SK-N-SH (cell line): ENCODE results near the gene EIF2B5. TPM values are rescaled to one million over a fixed set of nuclear protein-coding genes. Genes with fewer than 3 reads are reported as not detected.

Source experiments
- CTCF ChIA-PET: fragments of 300-600, 350-600 bp; formaldehyde crosslinking; extraction: SDS; loops from one replicate; lab custom pipeline; 2021; lab: Yijun Ruan, JAX
- POLR2A ChIA-PET: fragments of 350-600 bp; sonication (Branson Sonifier 250); formaldehyde crosslinking; extraction: SDS; loops from one replicate; lab custom pipeline; 2020; ENCODE audit warnings: antibody characterized with exemption, inconsistent platforms; lab: Yijun Ruan, JAX
- DNase-seq: peaks from one replicate; pipeline ENCODE4 v3.0.0; 2012
- H2AFZ ChIP-seq: fragments of 200-600 bp; sonication (generic); 2 replicates; pipeline ENCODE4 v1.8.1; 2016; ENCODE audit warnings: antibody characterized with exemption, mild to moderate bottlenecking, low read depth
- H3F3A ChIP-seq: fragments of 200-600 bp; sonication (generic); replicated peaks from 2 replicates; pipeline ENCODE3; 2016; ENCODE audit warnings: antibody characterized with exemption, mild to moderate bottlenecking; ENCODE audit not compliant: insufficient read depth
- H3K27ac ChIP-seq, 2 experiments: fragments of 200-500 bp in 1 of 2; fragments of 200-600 bp in 1 of 2; sonication (Bioruptor generic) in 1 of 2; sonication (generic), shearing (Covaris generic) in 1 of 2; 2 replicates each; pipeline versions ENCODE4 v1.5.1 to v1.6.1; 2014 to 2016; ENCODE audit warnings: low read depth in 2 of 2, inconsistent platforms in 1 of 2, low read length in 1 of 2, mild to moderate bottlenecking in 1 of 2, mixed read lengths in 1 of 2
- H3K27me3 ChIP-seq: fragments of 200-600 bp; sonication (generic), shearing (Covaris generic); 2 replicates; pipeline ENCODE4 v1.6.1; 2016; ENCODE audit warnings: mixed run types; ENCODE audit not compliant: insufficient read depth
- H3K36me3 ChIP-seq, 2 experiments: fragments of 200-500 bp in 1 of 2; fragments of 200-600 bp in 1 of 2; sonication (Bioruptor generic) in 1 of 2; sonication (generic) in 1 of 2; replicated peaks in 1 of 2; 2 replicates each; pipeline versions ENCODE3 to v1.5.1; 2014 to 2016; ENCODE audit warnings: low read length in 1 of 2, mild to moderate bottlenecking in 1 of 2; ENCODE audit not compliant: insufficient read depth in 2 of 2, control insufficient read depth in 1 of 2
- H3K4me1 ChIP-seq, 2 experiments: fragments of 200-500 bp in 1 of 2; fragments of 200-600 bp in 1 of 2; sonication (Bioruptor generic) in 1 of 2; sonication (generic), shearing (Covaris generic) in 1 of 2; 2 replicates each; pipeline versions ENCODE4 v1.5.1 to v1.6.1; 2014 to 2016; ENCODE audit warnings: low read depth in 1 of 2, low read length in 1 of 2, mixed run types in 1 of 2; ENCODE audit not compliant: insufficient read depth in 2 of 2, control insufficient read depth in 1 of 2
- H3K4me2 ChIP-seq: fragments of 200-600 bp; sonication (generic), shearing (Covaris generic); 2 replicates; pipeline ENCODE4 v1.6.1; 2017; ENCODE audit warnings: mixed run types
- H3K4me3 ChIP-seq, 2 experiments: fragments of 200-500 bp in 1 of 2; fragments of 200-600 bp in 1 of 2; sonication (Bioruptor generic) in 1 of 2; sonication (generic), shearing (Covaris generic) in 1 of 2; 2 replicates each; pipeline versions ENCODE4 v1.5.1 to v1.8.1; 2014 to 2016; ENCODE audit warnings: low read depth in 2 of 2, inconsistent platforms in 1 of 2, low read length in 1 of 2, mild to moderate bottlenecking in 1 of 2, mixed read lengths in 1 of 2, moderate library complexity in 1 of 2
- H3K79me2 ChIP-seq: fragments of 200-600 bp; sonication (generic); 2 replicates; pipeline ENCODE4 v1.8.1; 2017; ENCODE audit warnings: mild to moderate bottlenecking; ENCODE audit not compliant: insufficient read depth
- H3K9ac ChIP-seq: fragments of 200-600 bp; sonication (generic); 2 replicates; pipeline ENCODE4 v1.6.1; 2017; ENCODE audit warnings: mixed run types
- H3K9me2 ChIP-seq: fragments of 200-600 bp; sonication (generic); 2 replicates; pipeline ENCODE4 v1.6.1; 2017; ENCODE audit warnings: mixed run types
- H3K9me3 ChIP-seq: fragments of 200-600 bp; sonication (generic); 2 replicates; pipeline ENCODE4 v1.6.1; 2017; ENCODE audit warnings: mixed run types, mild to moderate bottlenecking, moderate library complexity
- H4K20me1 ChIP-seq: fragments of 200-600 bp; sonication (generic); 2 replicates; pipeline ENCODE4 v1.6.1; 2017; ENCODE audit warnings: mild to moderate bottlenecking, mixed run types; ENCODE audit not compliant: insufficient read depth
- CTCF ChIP-seq: fragments of 200-600 bp; sonication (generic); IDR thresholded peaks from 2 replicates; pipeline ENCODE4 v1.6.1; 2017; ENCODE audit warnings: antibody characterized with exemption, mild to moderate bottlenecking, moderate library complexity
- GABPA ChIP-seq: IDR thresholded peaks from 2 replicates; pipeline ENCODE4 v1.4.0; 2012; ENCODE audit warnings: low read depth, mild to moderate bottlenecking
- MAX ChIP-seq: IDR thresholded peaks from 2 replicates; pipeline ENCODE4 v1.4.0; 2012; ENCODE audit warnings: low read depth
- MEF2A ChIP-seq: IDR thresholded peaks from 2 replicates; pipeline ENCODE4 v1.4.0; 2012; ENCODE audit warnings: low read depth, borderline replicate concordance
- MXI1 ChIP-seq: IDR thresholded peaks from 2 replicates; pipeline ENCODE4 v1.6.1; 2012; ENCODE audit warnings: mild to moderate bottlenecking, low read depth, low read length, improper control_type of control experiment
- POLR2AphosphoS5 ChIP-seq: IDR thresholded peaks from 2 replicates; pipeline ENCODE4 v1.6.1; 2012; ENCODE audit warnings: low read depth, low read length
- RAD21 ChIP-seq: IDR thresholded peaks from 2 replicates; pipeline ENCODE4 v1.6.1; 2012; ENCODE audit warnings: mild to moderate bottlenecking, low read length
- RXRA ChIP-seq: IDR thresholded peaks from 2 replicates; pipeline ENCODE4 v1.4.0; 2012; ENCODE audit warnings: low read depth, mild to moderate bottlenecking, borderline replicate concordance
- SIN3A ChIP-seq: IDR thresholded peaks from 2 replicates; pipeline ENCODE4 v1.6.1; 2012; ENCODE audit warnings: low read depth, mild to moderate bottlenecking, low read length, moderate library complexity, borderline replicate concordance
- SMC3 ChIP-seq: IDR thresholded peaks from 2 replicates; pipeline ENCODE4 v1.6.1; 2012; ENCODE audit warnings: low read depth, low read length, improper control_type of control experiment
- TEAD4 ChIP-seq: IDR thresholded peaks from 2 replicates; pipeline ENCODE4 v1.4.0; 2012; ENCODE audit warnings: mild to moderate bottlenecking, borderline replicate concordance; ENCODE audit not compliant: insufficient read depth
- YY1 ChIP-seq: IDR thresholded peaks from 2 replicates; pipeline ENCODE4 v1.4.0; 2012; ENCODE audit warnings: low read depth, mild to moderate bottlenecking
- ZBTB33 ChIP-seq: IDR thresholded peaks from 2 replicates; pipeline ENCODE4 v1.4.0; 2012; ENCODE audit warnings: low read depth, borderline replicate concordance
- WGBS: methylation state at CpG from one replicate; pipeline ENCODE4 v1.1.6; 2017; ENCODE audit warnings: low lambda C conversion rate; 5-methylcytosine and 5-hydroxymethylcytosine counted together
- polyA plus RNA-seq, 3 experiments: library from polyadenylated mRNA; depleted of rRNA; stranded (reverse); fragments of >200 nt; gene quantifications; 2 replicates each; pipeline ENCODE4 v1.2.3, GENCODE V29; 2012
- TF ChIP-seq, protein P1 (sequence below): IDR thresholded peaks from 2 replicates; pipeline ENCODE4; 2012
- TF ChIP-seq, protein P2 (sequence below): IDR thresholded peaks from 2 replicates; pipeline ENCODE4 v1.6.1; 2012; ENCODE audit warnings: mild to moderate bottlenecking, low read depth, low read length, moderate library complexity

EIF2B5 gene
- polyA plus RNA-seq, 1 of the 3 experiments (the other 2 are of a cell fraction), result 46.8 TPM

DNA sequence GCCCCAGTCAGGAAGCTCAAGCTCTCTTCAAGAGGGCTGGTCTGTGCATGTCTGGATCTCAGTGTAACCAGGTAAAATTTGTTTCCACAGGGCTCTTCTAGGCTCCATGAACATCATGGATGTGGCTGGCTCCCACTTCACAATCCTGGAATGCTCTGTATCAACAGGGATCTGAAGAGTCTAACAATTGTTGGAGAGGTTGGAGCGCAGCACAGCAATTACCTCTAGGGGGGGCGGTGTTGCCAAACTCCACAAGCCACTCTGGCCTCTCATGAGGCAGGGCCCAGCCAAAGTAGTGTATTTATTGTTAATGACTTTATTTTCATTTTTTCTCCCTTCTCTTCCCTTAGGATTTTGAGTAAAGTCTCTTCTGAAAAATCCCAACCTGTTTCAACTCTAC is 6.1 kb upstream of the EIF2B5 start:
- Histone ChIP-seq H3K4me3 (no peak overlapping the region), H2AFZ (no peak overlapping the region), H3K27me3 (no peaks in the 10 kb centered on the region), H4K20me1 (no peaks in the 10 kb centered on the region), H3K9me2 (no peaks in the 10 kb centered on the region), H3F3A (peaks cover 6% of the 10 kb centered on the region), H3K9ac (no peak overlapping the region), H3K79me2 (no peaks in the 10 kb centered on the region), H3K36me3 (no peaks in the 10 kb centered on the region), H3K27ac (no peak overlapping the region), H3K9me3 (no peaks in the 10 kb centered on the region), H3K4me1 (peaks cover 0 to 2% of the 10 kb centered on the region in 2 experiments; a peak in 3 of 4 replicates), H3K4me2 (no peak overlapping the region)
- peak; percentile 44 for DNase-seq
- ChIA-PET CTCF (interaction anchor here (0.6 to 1.8 kb wide), 3 partner anchors 77 to 121 kb away, joined by 3 to 6 read pairs (median 4); partner anchors contain the start of gene EEF1AKMT4), POLR2A (no interaction called here)
- 40% methylated on average over 1 of the region's 2 CpGs for WGBS
- TF ChIP-seq, protein P1, sequence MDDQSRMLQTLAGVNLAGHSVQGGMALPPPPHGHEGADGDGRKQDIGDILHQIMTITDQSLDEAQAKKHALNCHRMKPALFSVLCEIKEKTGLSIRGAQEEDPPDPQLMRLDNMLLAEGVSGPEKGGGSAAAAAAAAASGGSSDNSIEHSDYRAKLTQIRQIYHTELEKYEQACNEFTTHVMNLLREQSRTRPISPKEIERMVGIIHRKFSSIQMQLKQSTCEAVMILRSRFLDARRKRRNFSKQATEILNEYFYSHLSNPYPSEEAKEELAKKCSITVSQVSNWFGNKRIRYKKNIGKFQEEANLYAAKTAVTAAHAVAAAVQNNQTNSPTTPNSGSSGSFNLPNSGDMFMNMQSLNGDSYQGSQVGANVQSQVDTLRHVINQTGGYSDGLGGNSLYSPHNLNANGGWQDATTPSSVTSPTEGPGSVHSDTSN, result no peak
- TF ChIP-seq CTCF (peak; percentile 52), POLR2AphosphoS5 (no peak), RAD21 (peak; percentile 50), MAX (no peak), SMC3 (peak; percentile 25; the same call in 1 of the 2 replicates)

GRCh38 chr3:184132945-184133344 is 2.2 kb upstream of the EIF2B5 start:
- no peak overlapping the region for H2AFZ ChIP-seq
- H3K9ac ChIP-seq, result no peak overlapping the region
- ChIA-PET CTCF (interaction anchor here (1.7 to 3.9 kb wide), 3 partner anchors 94 to 237 kb away, joined by 5 to 17 read pairs (median 13); partner anchors contain the start of gene EEF1AKMT4), POLR2A (no interaction called here)
- H4K20me1 ChIP-seq, result no peaks in the 10 kb centered on the region
- no peaks in the 10 kb centered on the region for H3K9me2 ChIP-seq
- peaks cover 0 to 9% of the 10 kb centered on the region in 2 experiments for H3K36me3 ChIP-seq
- H3F3A ChIP-seq, result peaks cover 10% of the 10 kb centered on the region
- DNase-seq, result no peak
- no peaks in the 10 kb centered on the region for H3K27me3 ChIP-seq
- no peak overlapping the region for H3K4me3 ChIP-seq
- H3K9me3 ChIP-seq, result no peaks in the 10 kb centered on the region
- no peak overlapping the region for H3K4me2 ChIP-seq
- WGBS, result 92% methylated on average over 4 of the region's 4 CpGs
- peaks cover 0 to 8% of the 10 kb centered on the region in 2 experiments; a peak in 3 of 4 replicates for H3K4me1 ChIP-seq
- H3K79me2 ChIP-seq, result peaks cover 38% of the 10 kb centered on the region
- H3K27ac ChIP-seq, result no peak overlapping the region
- TF ChIP-seq ZBTB33 (no peak), CTCF (no peak), TEAD4 (no peak), GABPA (no peak), RXRA (no peak), SIN3A (no peak), MEF2A (no peak), YY1 (no peak), SMC3 (no peak), POLR2AphosphoS5 (no peak), MXI1 (no peak)
- TF ChIP-seq, protein P2, sequence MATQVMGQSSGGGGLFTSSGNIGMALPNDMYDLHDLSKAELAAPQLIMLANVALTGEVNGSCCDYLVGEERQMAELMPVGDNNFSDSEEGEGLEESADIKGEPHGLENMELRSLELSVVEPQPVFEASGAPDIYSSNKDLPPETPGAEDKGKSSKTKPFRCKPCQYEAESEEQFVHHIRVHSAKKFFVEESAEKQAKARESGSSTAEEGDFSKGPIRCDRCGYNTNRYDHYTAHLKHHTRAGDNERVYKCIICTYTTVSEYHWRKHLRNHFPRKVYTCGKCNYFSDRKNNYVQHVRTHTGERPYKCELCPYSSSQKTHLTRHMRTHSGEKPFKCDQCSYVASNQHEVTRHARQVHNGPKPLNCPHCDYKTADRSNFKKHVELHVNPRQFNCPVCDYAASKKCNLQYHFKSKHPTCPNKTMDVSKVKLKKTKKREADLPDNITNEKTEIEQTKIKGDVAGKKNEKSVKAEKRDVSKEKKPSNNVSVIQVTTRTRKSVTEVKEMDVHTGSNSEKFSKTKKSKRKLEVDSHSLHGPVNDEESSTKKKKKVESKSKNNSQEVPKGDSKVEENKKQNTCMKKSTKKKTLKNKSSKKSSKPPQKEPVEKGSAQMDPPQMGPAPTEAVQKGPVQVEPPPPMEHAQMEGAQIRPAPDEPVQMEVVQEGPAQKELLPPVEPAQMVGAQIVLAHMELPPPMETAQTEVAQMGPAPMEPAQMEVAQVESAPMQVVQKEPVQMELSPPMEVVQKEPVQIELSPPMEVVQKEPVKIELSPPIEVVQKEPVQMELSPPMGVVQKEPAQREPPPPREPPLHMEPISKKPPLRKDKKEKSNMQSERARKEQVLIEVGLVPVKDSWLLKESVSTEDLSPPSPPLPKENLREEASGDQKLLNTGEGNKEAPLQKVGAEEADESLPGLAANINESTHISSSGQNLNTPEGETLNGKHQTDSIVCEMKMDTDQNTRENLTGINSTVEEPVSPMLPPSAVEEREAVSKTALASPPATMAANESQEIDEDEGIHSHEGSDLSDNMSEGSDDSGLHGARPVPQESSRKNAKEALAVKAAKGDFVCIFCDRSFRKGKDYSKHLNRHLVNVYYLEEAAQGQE, result no peak
